Natural killer cell (primary cell): ENCODE results near the gene PPY. TPM values are rescaled to one million over a fixed set of nuclear protein-coding genes. Genes with fewer than 3 reads are reported as not detected.
"Not testable (repeated sequence)": the region's sequence is repeated elsewhere in the genome, so short reads cannot be mapped to it uniquely, and the experiment has no call there.

ENCODE experiments used
- ATAC-seq, 3 donors: fragments of 150-1000 bp in 2 of 3; fragments of 200-7000 bp in 1 of 3; cut with Tn5 transposase; 1 replicate in 1 of 3; 2 replicates in 2 of 3; pipeline ENCODE4 v1.10.0; 2021; ENCODE audit warnings: mild to moderate bottlenecking in 2 of 3, moderate library complexity in 2 of 3
- DNase-seq, 2 donors: peaks; one replicate each; pipeline versions ENCODE4 v3.0.0 to v3.0.0-alpha.2; 2013 to 2021; ENCODE audit warnings: mixed read lengths in 1 of 2
- H3K27ac ChIP-seq: one replicate; pipeline ENCODE4 v1.5.1; 2013; ENCODE audit warnings: mild to moderate bottlenecking, low read length
- H3K27me3 ChIP-seq: one replicate; pipeline ENCODE4 v1.6.1; 2013; ENCODE audit warnings: low read length; ENCODE audit not compliant: control insufficient read depth, insufficient read depth
- H3K36me3 ChIP-seq: one replicate; pipeline ENCODE4 v1.6.1; 2013; ENCODE audit warnings: low read length; ENCODE audit not compliant: control insufficient read depth, insufficient read depth
- H3K4me1 ChIP-seq: one replicate; pipeline ENCODE4 v1.6.1; 2013; ENCODE audit warnings: low read length; ENCODE audit not compliant: control insufficient read depth, insufficient read depth
- H3K4me3 ChIP-seq: one replicate; pipeline ENCODE4 v1.5.1; 2013; ENCODE audit warnings: low read length
- H3K9me3 ChIP-seq: one replicate; pipeline ENCODE4 v1.6.1; 2013; ENCODE audit warnings: low read length; ENCODE audit not compliant: control insufficient read depth, insufficient read depth
- H3K27ac Mint-ChIP-seq, 2 donors: one replicate each; pipeline ENCODE4 v1.8.0; 2022; ENCODE audit warnings: mild to moderate bottlenecking in 2 of 2, mixed read lengths in 2 of 2, moderate library complexity in 1 of 2
- H3K27me3 Mint-ChIP-seq, 2 donors: one replicate each; pipeline ENCODE4 v1.8.0; 2022; ENCODE audit warnings: low read depth in 2 of 2, mixed read lengths in 2 of 2
- H3K36me3 Mint-ChIP-seq: one replicate; pipeline ENCODE4 v1.8.0; 2022; ENCODE audit warnings: mixed read lengths
- H3K4me1 Mint-ChIP-seq, 2 donors: one replicate each; pipeline ENCODE4 v1.8.0; 2022; ENCODE audit warnings: mixed read lengths in 2 of 2
- H3K4me3 Mint-ChIP-seq: one replicate; pipeline ENCODE4 v1.8.0; 2022; ENCODE audit warnings: mild to moderate bottlenecking, moderate library complexity, mixed read lengths
- H3K9me3 Mint-ChIP-seq, 2 donors: one replicate each; pipeline ENCODE4 v1.8.0; 2022; ENCODE audit warnings: mixed read lengths in 2 of 2
- WGBS: methylation state at CpG from one replicate; pipeline ENCODE4 v1.1.7; 2013; ENCODE audit warnings: missing lambda C conversion rate; ENCODE audit not compliant: insufficient coverage; 5-methylcytosine and 5-hydroxymethylcytosine counted together
- intact Hi-C: fragments of 100-400 bp; cut with micrococcal nuclease; formaldehyde crosslinking; loops from one replicate; pipeline ENCODE4 v1.14.2; 2022
- total RNA-seq, 4 donors: library from RNA; stranded (reverse); fragments of 120-200 nt in 1 of 4; gene quantifications; one replicate each; pipeline versions ENCODE4 v1.2.3 to v1.2.4, GENCODE V29; 2013 to 2022
- TF ChIP-seq, protein P1 (sequence below): fragments of 200-600 bp; IDR thresholded peaks from one replicate; pipeline ENCODE4 v1.8.0; 2022; ENCODE audit warnings: antibody characterized with exemption

PPY gene
- total RNA-seq, 3 donors from 2014 or later (not counting 1 experiment from before 2014, with no cell fraction given), result not detected

DNA sequence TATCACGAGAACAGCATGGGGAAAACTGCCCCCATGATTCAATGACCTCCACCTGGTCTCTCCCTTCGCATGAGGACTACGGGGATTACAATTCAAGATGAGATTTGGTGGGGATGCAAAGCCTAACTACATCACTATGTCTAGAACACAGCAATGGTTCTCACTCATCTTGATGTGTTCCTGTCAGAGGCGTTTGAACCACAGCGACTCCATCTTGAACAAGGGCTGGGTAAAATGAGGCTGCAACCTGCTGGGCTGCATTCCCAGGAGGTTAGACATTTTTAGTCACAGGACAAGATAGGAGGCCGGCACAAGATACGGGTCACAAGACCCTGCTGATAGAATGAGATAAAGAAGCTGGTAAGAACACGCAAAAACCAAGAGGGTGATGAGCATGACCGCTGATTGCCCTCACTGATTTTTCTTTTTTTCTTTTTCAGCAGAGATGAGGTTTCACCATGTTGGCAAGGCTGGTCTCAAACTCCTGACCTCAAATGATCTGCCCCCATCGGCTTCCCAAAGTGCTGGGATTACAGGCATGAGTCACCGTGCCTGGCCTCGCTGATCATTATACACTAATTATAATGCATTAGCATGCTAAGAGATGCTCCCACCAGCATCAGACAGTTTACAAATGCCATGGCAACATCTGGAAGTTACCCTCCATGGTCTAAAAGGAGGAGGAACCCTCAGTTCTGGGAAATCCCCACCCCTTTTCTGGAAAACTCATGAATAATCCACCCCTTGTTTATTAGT lies 3.0 kb upstream of the PPY start:
- ATAC-seq, result no peak

DNA sequence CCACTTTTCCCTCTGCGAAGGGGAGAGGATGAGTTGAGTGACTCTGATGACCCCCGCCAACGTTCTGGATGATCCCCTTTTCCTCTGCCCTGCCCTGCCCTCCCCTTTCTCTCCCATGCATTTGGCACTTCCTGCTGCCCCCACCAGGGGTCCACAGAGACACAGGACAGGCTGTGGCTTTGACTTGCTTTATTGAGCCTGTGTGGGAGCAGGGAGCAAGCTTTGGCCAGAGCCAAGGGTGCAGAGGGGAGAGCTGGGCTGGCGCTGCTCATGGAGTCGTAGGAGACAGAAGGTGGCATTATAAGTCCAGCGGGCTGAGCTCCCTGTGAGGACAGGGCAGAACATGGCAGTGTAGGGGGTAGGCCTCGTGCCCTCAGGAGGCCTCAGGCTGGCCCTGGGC lies 1.6 kb downstream of the PPY start:
- DNase-seq (peak in 1 of 2 donors; percentile 33), ATAC-seq (no peak)
- no peaks in the 10 kb centered on the region for H3K36me3 Mint-ChIP-seq
- Histone ChIP-seq H3K27me3 (peaks cover 3% of the 10 kb centered on the region), H3K4me3 (no peak overlapping the region), H3K9me3 (no peaks in the 10 kb centered on the region), H3K36me3 (no peaks in the 10 kb centered on the region), H3K4me1 (peaks cover 14% of the 10 kb centered on the region), H3K27ac (no peak overlapping the region)
- no peak overlapping the region for H3K4me3 Mint-ChIP-seq
- TF ChIP-seq, protein P1, sequence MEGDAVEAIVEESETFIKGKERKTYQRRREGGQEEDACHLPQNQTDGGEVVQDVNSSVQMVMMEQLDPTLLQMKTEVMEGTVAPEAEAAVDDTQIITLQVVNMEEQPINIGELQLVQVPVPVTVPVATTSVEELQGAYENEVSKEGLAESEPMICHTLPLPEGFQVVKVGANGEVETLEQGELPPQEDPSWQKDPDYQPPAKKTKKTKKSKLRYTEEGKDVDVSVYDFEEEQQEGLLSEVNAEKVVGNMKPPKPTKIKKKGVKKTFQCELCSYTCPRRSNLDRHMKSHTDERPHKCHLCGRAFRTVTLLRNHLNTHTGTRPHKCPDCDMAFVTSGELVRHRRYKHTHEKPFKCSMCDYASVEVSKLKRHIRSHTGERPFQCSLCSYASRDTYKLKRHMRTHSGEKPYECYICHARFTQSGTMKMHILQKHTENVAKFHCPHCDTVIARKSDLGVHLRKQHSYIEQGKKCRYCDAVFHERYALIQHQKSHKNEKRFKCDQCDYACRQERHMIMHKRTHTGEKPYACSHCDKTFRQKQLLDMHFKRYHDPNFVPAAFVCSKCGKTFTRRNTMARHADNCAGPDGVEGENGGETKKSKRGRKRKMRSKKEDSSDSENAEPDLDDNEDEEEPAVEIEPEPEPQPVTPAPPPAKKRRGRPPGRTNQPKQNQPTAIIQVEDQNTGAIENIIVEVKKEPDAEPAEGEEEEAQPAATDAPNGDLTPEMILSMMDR, result no peak
- 76% methylated on average over 6 of the region's 7 CpGs for WGBS
- intact Hi-C loops, result loop anchor here (5.0 kb wide), 1 partner anchor 227 kb away; no protein-coding TSS in a partner anchor
- no peak overlapping the region for H3K27ac Mint-ChIP-seq
- no peaks in the 10 kb centered on the region for H3K9me3 Mint-ChIP-seq
- H3K27me3 Mint-ChIP-seq, result peaks cover 12 to 16% of the 10 kb centered on the region in 2 donors
- H3K4me1 Mint-ChIP-seq, result peaks cover 0 to 15% of the 10 kb centered on the region in 2 donors

More for the DNA sequence above, 3.0 kb upstream of the PPY start:
- no peak overlapping the region for H3K27ac Mint-ChIP-seq
- no peak for DNase-seq
- no peak overlapping the region for H3K4me3 Mint-ChIP-seq
- TF ChIP-seq, protein P1, result no peak
- Histone ChIP-seq H3K4me1 (no peaks in the 10 kb centered on the region), H3K27ac (no peak overlapping the region), H3K36me3 (no peaks in the 10 kb centered on the region), H3K9me3 (no peaks in the 10 kb centered on the region), H3K4me3 (no peak overlapping the region), H3K27me3 (peaks cover 2% of the 10 kb centered on the region)
- H3K36me3 Mint-ChIP-seq, result no peaks in the 10 kb centered on the region
- intact Hi-C loops, result no loop called here
- peaks cover under 1 to 3% of the 10 kb centered on the region in 2 donors for H3K27me3 Mint-ChIP-seq
- WGBS, result 92% methylated on average over 12 of the region's 12 CpGs
- peaks cover 0 to 4% of the 10 kb centered on the region in 2 donors for H3K4me1 Mint-ChIP-seq
- H3K9me3 Mint-ChIP-seq, result no peaks in the 10 kb centered on the region

DNA sequence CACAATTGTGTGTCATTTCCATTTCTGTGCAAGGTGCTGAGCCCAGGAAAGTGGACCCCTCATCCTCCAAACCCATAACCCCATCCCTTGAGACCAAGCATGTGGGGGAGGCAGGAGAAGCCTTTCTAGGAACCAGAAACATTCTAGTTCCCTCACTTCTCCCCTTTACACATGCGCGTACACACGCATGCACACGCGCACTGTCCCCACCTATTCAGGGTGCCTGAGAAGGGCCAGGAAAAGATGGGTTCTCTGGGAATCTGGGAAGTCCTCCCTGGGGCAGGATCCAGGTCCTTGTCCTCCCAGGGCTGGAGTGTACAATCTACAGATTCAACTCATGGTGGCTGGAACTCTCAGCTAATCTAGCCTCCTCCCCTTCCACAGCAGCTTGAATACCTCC lies 2.4 kb downstream of the PPY start:
- no peak overlapping the region for H3K27ac Mint-ChIP-seq

DNA sequence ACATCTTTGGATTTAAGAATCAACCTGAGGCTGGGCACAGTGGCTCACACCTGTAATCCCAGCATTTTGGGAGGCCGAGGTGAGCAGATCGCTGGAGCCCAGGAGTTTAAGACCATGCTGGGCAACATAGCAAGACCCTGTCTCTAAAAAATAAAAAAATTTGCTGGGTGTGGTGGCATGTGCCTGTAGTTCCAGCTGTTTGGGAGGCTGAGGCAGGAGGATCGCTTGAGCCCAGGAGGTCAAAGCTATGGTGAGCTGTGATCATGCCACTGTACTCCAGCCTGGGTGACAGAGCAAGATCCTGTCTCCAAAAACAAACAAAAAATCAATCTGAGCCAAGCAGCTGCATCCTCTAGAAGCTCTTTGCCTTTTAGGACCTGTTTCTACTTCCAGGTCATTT lies 2.8 kb downstream of the PPY start:
- peak overlapping the region; percentile 40 for H3K4me3 Mint-ChIP-seq
- H3K27ac ChIP-seq, DNase-seq, H3K36me3 Mint-ChIP-seq, H3K9me3 ChIP-seq, H3K36me3 ChIP-seq, intact Hi-C loops, H3K9me3 Mint-ChIP-seq, H3K27me3 ChIP-seq, ATAC-seq, H3K4me3 ChIP-seq, H3K27ac Mint-ChIP-seq: not testable (repeated sequence)
- peaks cover 0 to 15% of the 10 kb centered on the region in 2 donors for H3K4me1 Mint-ChIP-seq
- peaks cover 14% of the 10 kb centered on the region for H3K4me1 ChIP-seq
- H3K27me3 Mint-ChIP-seq, result peaks cover 12 to 13% of the 10 kb centered on the region in 2 donors
- 100% methylated on average over 3 of the region's 3 CpGs for whole genome bisulfite sequencing

More for the DNA sequence above, 2.4 kb downstream of the PPY start:
- Histone ChIP-seq H3K4me1 (peaks cover 14% of the 10 kb centered on the region), H3K9me3 (no peaks in the 10 kb centered on the region), H3K27me3 (peaks cover 3% of the 10 kb centered on the region), H3K4me3 (no peak overlapping the region), H3K36me3 (no peaks in the 10 kb centered on the region), H3K27ac (no peak overlapping the region)
- DNase-seq (no peak), ATAC-seq (no peak)
- Mint-ChIP-seq H3K4me3 (no peak overlapping the region), H3K27me3 (peaks cover 12 to 15% of the 10 kb centered on the region in 2 donors), H3K36me3 (no peaks in the 10 kb centered on the region), H3K9me3 (no peaks in the 10 kb centered on the region), H3K4me1 (peaks cover 0 to 15% of the 10 kb centered on the region in 2 donors)
- TF ChIP-seq, protein P1, result no peak
- intact Hi-C loops, result loop anchor here (5.0 kb wide), 1 partner anchor 227 kb away; no protein-coding TSS in a partner anchor
- WGBS, result 97% methylated on average over 5 of the region's 5 CpGs
